ENCODE measurements around the gene SRPK1. TPM values are rescaled to one million over a fixed set of nuclear protein-coding genes. Genes with fewer than 3 reads are reported as not detected.

SRPK1 gene
- total and polyA plus RNA-seq, 2 of the 13 experiments (the other 11 are each of a cell fraction or from before 2014, with no cell fraction given): 56.4 to 142 TPM

DNA sequence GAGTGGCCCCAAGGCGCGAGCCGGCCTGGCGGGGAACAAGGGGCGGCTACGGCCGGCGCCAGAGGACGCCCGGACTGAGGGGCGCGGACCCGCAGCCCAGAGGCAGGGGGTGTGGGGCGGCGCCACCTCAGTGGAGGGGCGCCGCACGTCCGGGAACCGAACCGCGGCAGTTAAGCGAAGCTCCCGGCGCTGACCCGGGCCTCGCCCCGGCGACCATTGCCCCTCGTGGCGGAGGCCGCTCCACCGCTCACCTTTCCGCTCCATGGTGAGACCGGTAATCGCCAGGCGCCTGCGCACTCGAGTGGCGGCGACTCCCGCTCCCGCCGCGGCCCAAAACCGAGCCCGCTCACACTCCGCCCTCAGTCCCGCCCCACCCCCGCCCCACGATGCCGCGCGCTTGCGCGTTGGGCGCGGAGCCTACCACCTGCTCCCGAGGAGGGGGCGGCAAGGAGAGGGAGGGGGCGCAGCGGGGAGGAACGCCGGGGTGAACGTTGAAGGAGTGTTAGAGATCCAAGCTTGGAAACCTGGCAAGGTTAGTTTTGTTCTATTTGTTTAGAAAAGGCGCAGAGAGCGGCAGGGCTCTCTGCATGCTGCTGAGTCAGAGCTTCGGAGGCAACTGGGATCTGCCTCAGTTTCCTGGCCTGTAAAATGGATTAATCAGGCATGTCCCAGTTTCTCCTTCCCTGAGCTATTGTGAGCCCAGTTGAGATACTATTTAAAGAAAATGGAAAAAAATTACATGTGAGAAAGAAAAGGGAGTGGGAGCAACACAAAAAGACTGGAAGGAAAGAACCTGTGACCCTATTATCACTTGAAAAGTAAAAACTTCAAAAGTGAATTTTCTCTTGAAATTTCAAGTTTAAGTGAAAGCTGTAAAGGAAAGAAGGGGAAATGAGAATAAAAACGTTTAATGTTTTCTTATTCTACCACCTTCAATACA, at the start of gene SRPK1 (continued):
- TF ChIP-seq MIER3 (CRISPR knock-in tag; IDR thresholded peaks at IDR 0.05; ENCODE audit: borderline replicate concordance) (no peak; the same call in 1 of the 2 replicates), TSC22D2 (CRISPR knock-in tag; IDR thresholded peaks at IDR 0.05; ENCODE audit: borderline replicate concordance) (peak; percentile 86; the same call in 1 of the 2 replicates), CEBPB (IDR thresholded peaks at IDR 0.05; ENCODE audit: borderline replicate concordance, low read depth, low read length) (no peak), ZNF772 (CRISPR knock-in tag; IDR thresholded peaks at IDR 0.05) (peak; percentile 87; the same call in 1 of the 2 replicates), MTA3 (CRISPR knock-in tag; IDR thresholded peaks at IDR 0.05) (no peak), XRCC5 (optimal IDR thresholded peaks at IDR 0.05; ENCODE audit: low read length) (peak; percentile 72), THYN1 (CRISPR knock-in tag; IDR thresholded peaks at IDR 0.05; ENCODE audit: borderline replicate concordance, low read depth) (no peak), PAWR (CRISPR knock-in tag; IDR thresholded peaks at IDR 0.05; ENCODE audit: borderline replicate concordance) (0 out of 2 replicates have a peak, but pooled peaks have one; percentile 93), BRCA1 (CRISPR knock-in tag; IDR thresholded peaks at IDR 0.05) (0 out of 2 replicates have a peak, but pooled peaks have one; percentile 29), ZNF558 (CRISPR knock-in tag; IDR thresholded peaks at IDR 0.05; ENCODE audit: borderline replicate concordance) (peak; percentile 59; the same call in 1 of the 2 replicates), PHF8 (CRISPR knock-in tag; IDR thresholded peaks at IDR 0.05) (peak; percentile 81), HMG20A (CRISPR knock-in tag; IDR thresholded peaks at IDR 0.05; ENCODE audit: borderline replicate concordance) (no peak; the same call in 1 of the 2 replicates), REPIN1 (CRISPR knock-in tag; IDR thresholded peaks at IDR 0.05; ENCODE audit: borderline replicate concordance, low read depth) (peak; percentile 90; the same call in 1 of the 2 replicates), RFX5 (IDR thresholded peaks at IDR 0.05; ENCODE audit: low read depth, low read length) (no peak), U2AF2 (IDR thresholded peaks at IDR 0.05; ENCODE audit: low read depth, low read length) (no peak), TCF7 (IDR thresholded peaks at IDR 0.05; ENCODE audit: low read depth) (no peak), TGIF2 (CRISPR knock-in tag; IDR thresholded peaks at IDR 0.05) (peak; percentile 77), SALL2 (CRISPR knock-in tag; IDR thresholded peaks at IDR 0.05) (peak; percentile 40; the same call in 1 of the 2 replicates), ZNF607 (CRISPR knock-in tag; IDR thresholded peaks at IDR 0.05; ENCODE audit: borderline replicate concordance) (peak; percentile 86; the same call in 1 of the 2 replicates), PITX1 (CRISPR knock-in tag; IDR thresholded peaks at IDR 0.05) (peak; percentile 45), SUZ12 (IDR thresholded peaks at IDR 0.05; ENCODE audit: low read depth, low read length) (no peak), ZNF773 (CRISPR knock-in tag; IDR thresholded peaks at IDR 0.05; ENCODE audit: borderline replicate concordance) (peak; percentile 82; the same call in 1 of the 2 replicates), XBP1 (CRISPR knock-in tag; IDR thresholded peaks at IDR 0.05) (no peak), KAT2B (IDR thresholded peaks at IDR 0.05; ENCODE audit: borderline replicate concordance, low read depth, low read length) (no peak), YY1 (IDR thresholded peaks at IDR 0.05; ENCODE audit: insufficient read depth, insufficient replicate concordance, low read depth, low read length) (peak; percentile 79), ONECUT2 (CRISPR knock-in tag; IDR thresholded peaks at IDR 0.05) (0 out of 2 replicates have a peak, but pooled peaks have one; percentile 19), ATF7-NPFF (CRISPR knock-in tag; IDR thresholded peaks at IDR 0.05; ENCODE audit: low read depth) (peak; percentile 81)
- TF ChIP-seq, protein P1, sequence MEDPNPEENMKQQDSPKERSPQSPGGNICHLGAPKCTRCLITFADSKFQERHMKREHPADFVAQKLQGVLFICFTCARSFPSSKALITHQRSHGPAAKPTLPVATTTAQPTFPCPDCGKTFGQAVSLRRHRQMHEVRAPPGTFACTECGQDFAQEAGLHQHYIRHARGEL (CRISPR knock-in tag; IDR thresholded peaks at IDR 0.05): no peak
- TF ChIP-seq, protein P2, sequence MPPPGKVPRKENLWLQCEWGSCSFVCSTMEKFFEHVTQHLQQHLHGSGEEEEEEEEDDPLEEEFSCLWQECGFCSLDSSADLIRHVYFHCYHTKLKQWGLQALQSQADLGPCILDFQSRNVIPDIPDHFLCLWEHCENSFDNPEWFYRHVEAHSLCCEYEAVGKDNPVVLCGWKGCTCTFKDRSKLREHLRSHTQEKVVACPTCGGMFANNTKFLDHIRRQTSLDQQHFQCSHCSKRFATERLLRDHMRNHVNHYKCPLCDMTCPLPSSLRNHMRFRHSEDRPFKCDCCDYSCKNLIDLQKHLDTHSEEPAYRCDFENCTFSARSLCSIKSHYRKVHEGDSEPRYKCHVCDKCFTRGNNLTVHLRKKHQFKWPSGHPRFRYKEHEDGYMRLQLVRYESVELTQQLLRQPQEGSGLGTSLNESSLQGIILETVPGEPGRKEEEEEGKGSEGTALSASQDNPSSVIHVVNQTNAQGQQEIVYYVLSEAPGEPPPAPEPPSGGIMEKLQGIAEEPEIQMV (CRISPR knock-in tag; IDR thresholded peaks at IDR 0.05; ENCODE audit: low read depth): peak; percentile 65; the same call in 1 of the 2 replicates
- TF ChIP-seq, protein P3, sequence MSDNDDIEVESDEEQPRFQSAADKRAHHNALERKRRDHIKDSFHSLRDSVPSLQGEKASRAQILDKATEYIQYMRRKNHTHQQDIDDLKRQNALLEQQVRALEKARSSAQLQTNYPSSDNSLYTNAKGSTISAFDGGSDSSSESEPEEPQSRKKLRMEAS (IDR thresholded peaks at IDR 0.05): peak; percentile 97

Measured in HepG2 (cell line).